ENCODE results near the gene OR4E1.

OR4E1 gene

GRCh38 chr14:21704338-21704737 lies 30.7 kb upstream of the OR4E1 start:
- Histone ChIP-seq H3K79me2 (ENCODE audit: insufficient read depth, low read length) (no peaks in the 10 kb centered on the region), H3K9me3 (ENCODE audit: insufficient read depth, low read depth, low read length) (no peaks in the 10 kb centered on the region; the same call in 1 of the 2 replicates), H3K9me2 (replicated peaks; ENCODE audit: low read depth, low read length) (no peaks in the 10 kb centered on the region), H3K4me1 (ENCODE audit: insufficient read depth, low read length, poor library complexity, severe bottlenecking) (no peaks in the 10 kb centered on the region), H3K27me3 (ENCODE audit: insufficient read depth, low read length, poor library complexity, severe bottlenecking) (peaks cover 4% of the 10 kb centered on the region), H2AFZ (ENCODE audit: low read length) (no peak overlapping the region), H3K36me3 (ENCODE audit: insufficient read depth, low read length) (no peaks in the 10 kb centered on the region), H4K20me1 (ENCODE audit: insufficient read depth, low read length, poor library complexity, severe bottlenecking) (no peaks in the 10 kb centered on the region), H3F3A (ENCODE audit: low read depth) (no peaks in the 10 kb centered on the region), H3K4me2 (ENCODE audit: low read depth, low read length, poor library complexity, severe bottlenecking) (no peak overlapping the region), H3K4me3 (ENCODE audit: low read length, poor library complexity, severe bottlenecking) (no peak overlapping the region), H3K9ac (ENCODE audit: low read depth, low read length, poor library complexity, severe bottlenecking) (no peak overlapping the region)
- no peak for TF ChIP-seq CTCF (conservative IDR thresholded peaks at IDR 0.05; ENCODE audit: low read length)
- TF ChIP-seq EZH2phosphoT487 (IDR thresholded peaks at IDR 0.05; ENCODE audit: borderline replicate concordance), result no peak

- TF ChIP-seq EZH2phosphoT487 (IDR thresholded peaks at IDR 0.05; ENCODE audit: borderline replicate concordance) (no peak), CTCF (conservative IDR thresholded peaks at IDR 0.05; ENCODE audit: low read length) (no peak)
- H3K36me3 ChIP-seq (ENCODE audit: insufficient read depth, low read length), result no peaks in the 10 kb centered on the region
- H4K20me1 ChIP-seq (ENCODE audit: insufficient read depth, low read length, poor library complexity, severe bottlenecking), result no peaks in the 10 kb centered on the region
- no peaks in the 10 kb centered on the region for H3F3A ChIP-seq (ENCODE audit: low read depth)
- no peaks in the 10 kb centered on the region for H3K79me2 ChIP-seq (ENCODE audit: insufficient read depth, low read length)
- H3K9me3 ChIP-seq (ENCODE audit: insufficient read depth, low read depth, low read length), result no peaks in the 10 kb centered on the region; the same call in 1 of the 2 replicates
- no peak overlapping the region for H3K4me3 ChIP-seq (ENCODE audit: low read length, poor library complexity, severe bottlenecking)
- no peaks in the 10 kb centered on the region for H3K4me1 ChIP-seq (ENCODE audit: insufficient read depth, low read length, poor library complexity, severe bottlenecking)
- no peak overlapping the region for H2AFZ ChIP-seq (ENCODE audit: low read length)
- H3K27me3 ChIP-seq (ENCODE audit: insufficient read depth, low read length, poor library complexity, severe bottlenecking), result peaks cover 4% of the 10 kb centered on the region
- H3K4me2 ChIP-seq (ENCODE audit: low read depth, low read length, poor library complexity, severe bottlenecking), result no peak overlapping the region
- no peak overlapping the region for H3K9ac ChIP-seq (ENCODE audit: low read depth, low read length, poor library complexity, severe bottlenecking)
- H3K9me2 ChIP-seq (replicated peaks; ENCODE audit: low read depth, low read length), result no peaks in the 10 kb centered on the region
Observed at GRCh38 chr14:21703357-21704326, 30.0 kb upstream of the OR4E1 start.

GRCh38 chr14:21702316-21702715 lies 28.7 kb upstream of the OR4E1 start:
- no peaks in the 10 kb centered on the region for H3K79me2 ChIP-seq (ENCODE audit: insufficient read depth, low read length)
- H3K4me1 ChIP-seq (ENCODE audit: insufficient read depth, low read length, poor library complexity, severe bottlenecking), result no peaks in the 10 kb centered on the region
- H3K27me3 ChIP-seq (ENCODE audit: insufficient read depth, low read length, poor library complexity, severe bottlenecking), result peaks cover 4% of the 10 kb centered on the region
- H2AFZ ChIP-seq (ENCODE audit: low read length), result no peak overlapping the region
- no peak overlapping the region for H3K4me3 ChIP-seq (ENCODE audit: low read length, poor library complexity, severe bottlenecking)
- H4K20me1 ChIP-seq (ENCODE audit: insufficient read depth, low read length, poor library complexity, severe bottlenecking), result no peaks in the 10 kb centered on the region
- no peaks in the 10 kb centered on the region for H3F3A ChIP-seq (ENCODE audit: low read depth)
- no peak for TF ChIP-seq CTCF (conservative IDR thresholded peaks at IDR 0.05; ENCODE audit: low read length)
- TF ChIP-seq EZH2phosphoT487 (IDR thresholded peaks at IDR 0.05; ENCODE audit: borderline replicate concordance), result no peak
- no peaks in the 10 kb centered on the region for H3K9me2 ChIP-seq (replicated peaks; ENCODE audit: low read depth, low read length)
- no peaks in the 10 kb centered on the region for H3K36me3 ChIP-seq (ENCODE audit: insufficient read depth, low read length)
- H3K9me3 ChIP-seq (ENCODE audit: insufficient read depth, low read depth, low read length), result no peaks in the 10 kb centered on the region; the same call in 1 of the 2 replicates
- no peak overlapping the region for H3K9ac ChIP-seq (ENCODE audit: low read depth, low read length, poor library complexity, severe bottlenecking)
- no peak overlapping the region for H3K4me2 ChIP-seq (ENCODE audit: low read depth, low read length, poor library complexity, severe bottlenecking)
